NT2/D1 (cell line): ENCODE data around the gene AMY1B.
"Not testable (repeated sequence)": the region's sequence is repeated elsewhere in the genome, so short reads cannot be mapped to it uniquely, and the experiment has no call there.

Source experiments
- YY1 ChIP-seq: IDR thresholded peaks from 2 replicates; pipeline ENCODE4 v1.6.1; 2011; ENCODE audit not compliant: insufficient read length, insufficient read depth
- ZNF274 ChIP-seq: IDR thresholded peaks from 2 replicates; pipeline ENCODE4 v1.6.1; 2011; ENCODE audit warnings: mild to moderate bottlenecking, low read depth, low read length

GRCh38 chr1:103700669-103701068 lies 4.7 kb upstream of the AMY1B start:
- TF ChIP-seq YY1, ZNF274: not testable (repeated sequence)
